A549 (cell line): ENCODE data around the gene DNAH17. TPM values are rescaled to one million over a fixed set of nuclear protein-coding genes. Genes with fewer than 3 reads are reported as not detected.

Source experiments
- ATAC-seq, 2 experiments: fragments of 200-7000 bp in 1 of 2; fragments of >200 bp in 1 of 2; cut with Nextera tagmentation in 1 of 2; cut with Tn5 transposase in 1 of 2; 3 replicates each; pipeline versions ENCODE4 v1.8.0 to v1.9.1; 2018 to 2020; ENCODE audit warnings: mild to moderate bottlenecking in 1 of 2, moderate library complexity in 1 of 2
- CTCF ChIA-PET: fragments of 300-600 bp; sonication (Branson Sonifier 250); formaldehyde crosslinking; extraction: SDS; loops from one replicate; lab custom pipeline; 2021; ENCODE audit warnings: antibody characterized with exemption, inconsistent platforms; lab: Yijun Ruan, JAX
- POLR2A ChIA-PET: fragments of 350-600 bp; formaldehyde crosslinking; extraction: SDS; loops from one replicate; lab custom pipeline; 2021; ENCODE audit warnings: antibody characterized with exemption, inconsistent platforms; lab: Yijun Ruan, JAX
- DNase-seq, 2 experiments: peaks; one replicate each; pipeline versions ENCODE4 v3.0.0 to v3.0.0-alpha.2; 2011 to 2016; ENCODE audit warnings: low read depth in 1 of 2, low spot score in 1 of 2
- FAIRE-seq: peaks from 2 replicates; lab custom pipeline; 2011; peaks lifted over from hg19 to GRCh38; lab: Jason Lieb, UNC
- H3K27ac ChIP-seq, 2 experiments: fragments of >200 bp; sonication (Bioruptor Twin); formaldehyde crosslinking; 3 replicates each; pipeline ENCODE4 v1.5.1; 2016 to 2017
- H3K4me1 ChIP-seq: fragments of >200 bp; sonication (Bioruptor Twin); formaldehyde crosslinking; 3 replicates; pipeline ENCODE4 v1.6.1; 2016
- H3K4me2 ChIP-seq: fragments of >200 bp; sonication (Bioruptor Twin); formaldehyde crosslinking; 3 replicates; pipeline ENCODE4 v1.6.1; 2016
- H3K4me3 ChIP-seq: fragments of >200 bp; sonication (Bioruptor Twin); formaldehyde crosslinking; 3 replicates; pipeline ENCODE4 v1.5.1; 2016
- H3K9me3 ChIP-seq: fragments of >200 bp; sonication (Bioruptor Twin); formaldehyde crosslinking; 3 replicates; pipeline ENCODE4 v1.6.1; 2016
- ATOH8 ChIP-seq: fragments of 250-450 bp; sonication (Bioruptor Pico); IDR thresholded peaks from 2 replicates; pipeline ENCODE4 v1.5.0; 2020; ENCODE audit warnings: low read depth, mild to moderate bottlenecking, moderate library complexity
- BCL3 ChIP-seq: fragments of >200 bp; sonication (Bioruptor Twin); formaldehyde crosslinking; IDR thresholded peaks from 3 replicates; pipeline ENCODE4 v1.6.1; 2016
- BHLHE40 ChIP-seq: IDR thresholded peaks from 2 replicates; pipeline ENCODE4 v1.6.1; 2012; ENCODE audit warnings: low read depth, low read length, inconsistent platforms
- CTCF ChIP-seq: fragments of >200 bp; sonication (Bioruptor Twin); formaldehyde crosslinking; IDR thresholded peaks from 3 replicates; pipeline ENCODE4 v1.5.1; 2016
- EHF ChIP-seq: fragments of 250-450 bp; sonication (Bioruptor Pico); IDR thresholded peaks from 2 replicates; pipeline ENCODE4 v1.5.0; 2020; ENCODE audit warnings: mild to moderate bottlenecking
- EHMT2 ChIP-seq: fragments of 200-600 bp; sonication (generic); IDR thresholded peaks from 2 replicates; pipeline ENCODE4 v1.6.1; 2016; ENCODE audit warnings: antibody characterized with exemption, low read depth, mild to moderate bottlenecking, moderate library complexity
- ELK1 ChIP-seq: fragments of 150-350 bp; IDR thresholded peaks from 2 replicates; pipeline ENCODE4 v1.6.1; 2014; ENCODE audit warnings: low read depth, mild to moderate bottlenecking, low read length
- EP300 ChIP-seq, 2 experiments: fragments of >200 bp; sonication (Bioruptor Twin); formaldehyde crosslinking; IDR thresholded peaks; 2 replicates in 1 of 2; 3 replicates in 1 of 2; pipeline ENCODE4 v1.6.1; 2016 to 2017
- FOSL2 ChIP-seq, 2 experiments: fragments of 450-650 bp in 1 of 2; fragments of >200 bp in 1 of 2; sonication (Bioruptor Twin) in 1 of 2; formaldehyde crosslinking; IDR thresholded peaks; 2 replicates each; pipeline versions ENCODE4 v1.5.0 to v1.6.1; 2016 to 2020; ENCODE audit warnings: mild to moderate bottlenecking in 1 of 2, moderate library complexity in 1 of 2
- FOXS1 ChIP-seq: fragments of 250-450 bp; sonication (Bioruptor Pico); IDR thresholded peaks from 2 replicates; pipeline ENCODE4 v1.5.0; 2020; ENCODE audit warnings: mild to moderate bottlenecking, moderate library complexity
- HDAC2 ChIP-seq: fragments of 200-600 bp; sonication (generic); IDR thresholded peaks from 2 replicates; pipeline ENCODE4 v1.6.1; 2016
- HOXB5 ChIP-seq: fragments of 250-450 bp; sonication (Bioruptor Pico); IDR thresholded peaks from 2 replicates; pipeline ENCODE4 v1.5.0; 2020; ENCODE audit warnings: mild to moderate bottlenecking, moderate library complexity
- JUNB ChIP-seq: fragments of >200 bp; sonication (Bioruptor Twin); formaldehyde crosslinking; IDR thresholded peaks from 2 replicates; pipeline ENCODE4 v1.6.1; 2016
- MAFK ChIP-seq: fragments of 450-650 bp; IDR thresholded peaks from 2 replicates; pipeline ENCODE4 v1.6.1; 2014; ENCODE audit not compliant: partially characterized antibody
- MAZ ChIP-seq: fragments of 150-350 bp; IDR thresholded peaks from 2 replicates; pipeline ENCODE4 v1.6.1; 2014; ENCODE audit warnings: antibody characterized with exemption, low read depth, low read length, borderline replicate concordance
- MYC ChIP-seq: IDR thresholded peaks from 2 replicates; pipeline ENCODE4 v1.6.1; 2012; ENCODE audit warnings: mild to moderate bottlenecking, inconsistent platforms, low read length, improper control_type of control experiment, borderline replicate concordance
- NPAS2 ChIP-seq: fragments of 250-450 bp; sonication (Bioruptor Pico); IDR thresholded peaks from 2 replicates; pipeline ENCODE4 v1.8.0; 2022; ENCODE audit warnings: mild to moderate bottlenecking, moderate library complexity, borderline replicate concordance
- PBX3 ChIP-seq: IDR thresholded peaks from 2 replicates; pipeline ENCODE4 v1.6.1; 2012
- PHF8 ChIP-seq: fragments of 200-600 bp; sonication (generic); IDR thresholded peaks from 2 replicates; pipeline ENCODE4 v1.6.1; 2016; ENCODE audit warnings: low read depth, mild to moderate bottlenecking, antibody characterized with exemption, moderate library complexity, borderline replicate concordance
- POLR2AphosphoS2 ChIP-seq: conservative IDR thresholded peaks from 2 replicates; pipeline ENCODE4 v1.6.1; 2012; ENCODE audit warnings: low read length, improper control_type of control experiment, inconsistent platforms
- RAD21 ChIP-seq, 2 experiments: fragments of >200 bp in 1 of 2; sonication (Bioruptor Twin) in 1 of 2; formaldehyde crosslinking in 1 of 2; IDR thresholded peaks in 1 of 2; conservative IDR thresholded peaks in 1 of 2; 2 replicates in 1 of 2; 3 replicates in 1 of 2; pipeline ENCODE4 v1.6.1; 2012 to 2018; ENCODE audit warnings: inconsistent platforms in 1 of 2
- REST ChIP-seq: fragments of 200-600 bp; sonication (generic); IDR thresholded peaks from 2 replicates; pipeline ENCODE4 v1.6.1; 2016; ENCODE audit warnings: antibody characterized with exemption, mild to moderate bottlenecking, moderate library complexity
- SREBF2 ChIP-seq: fragments of 450-650 bp; IDR thresholded peaks from 2 replicates; pipeline ENCODE4 v1.6.1; 2014; ENCODE audit warnings: mild to moderate bottlenecking, moderate library complexity
- TP53 ChIP-seq: fragments of 250-450 bp; sonication (Bioruptor Pico); IDR thresholded peaks from 2 replicates; pipeline ENCODE4 v1.5.0; 2021; ENCODE audit warnings: mild to moderate bottlenecking, moderate library complexity
- ZFP36 ChIP-seq: fragments of 450-650 bp; IDR thresholded peaks from 2 replicates; pipeline ENCODE4 v1.6.1; 2014; ENCODE audit warnings: borderline replicate concordance; ENCODE audit not compliant: partially characterized antibody
- WGBS: methylation state at CpG from one replicate; pipeline ENCODE4 v1.1.6; 2017; ENCODE audit errors: missing lambda C conversion rate; 5-methylcytosine and 5-hydroxymethylcytosine counted together
- polyA plus RNA-seq, 4 experiments: library from polyadenylated mRNA; depleted of rRNA in 3 of 4; stranded (reverse); fragments of >200 nt; fragmentation: RNase III in 1 of 4; extraction: RNeasy Plus Mini Kit Qiagen cat#74134 plus additional on column Dnase treatment in 1 of 4; gene quantifications; 2 replicates in 3 of 4; 3 replicates in 1 of 4; pipeline ENCODE4 v1.2.3, GENCODE V29; 2011 to 2017

DNAH17 gene
- polyA plus RNA-seq, 2 of the 4 experiments (the other 2 are of a cell fraction) = 0.21 to 0.26 TPM

GRCh38 chr17:78418326-78419026, 158.7 kb downstream of the DNAH17 start:
- ChIA-PET CTCF (interaction anchor here (0.6 to 12.8 kb wide), 12 partner anchors 10 to 563 kb away, joined by 3 to 388 read pairs (median 4); partner anchors contain the start of gene SOCS3), POLR2A (no interaction called here)
- Histone ChIP-seq H3K4me3 (no peak overlapping the region), H3K27ac (no peak overlapping the region), H3K4me2 (no peak overlapping the region), H3K9me3 (no peaks in the 10 kb centered on the region), H3K4me1 (peaks cover 38% of the 10 kb centered on the region)
- DNase-seq = no peak
- FAIRE-seq = peak; percentile 32
- ATAC-seq = no peak
- TF ChIP-seq EHF (no peak), MYC (no peak), MAFK (no peak), BHLHE40 (no peak), PHF8 (no peak), MAZ (no peak), BCL3 (no peak), ZFP36 (no peak), ATOH8 (CRISPR knock-in tag) (no peak), HDAC2 (no peak), EP300 (IDR thresholded peaks at IDR 0.05) (no peak), SREBF2 (no peak), HOXB5 (CRISPR knock-in tag) (no peak), NPAS2 (CRISPR knock-in tag) (no peak), ELK1 (no peak)
- WGBS = 71% methylated on average over 12 of the region's 12 CpGs

GRCh38 chr17:78417531-78417909, 159.7 kb downstream of the DNAH17 start:
- no peaks in the 10 kb centered on the region for H3K9me3 ChIP-seq
- H3K4me2 ChIP-seq = no peak overlapping the region
- no peak overlapping the region for H3K27ac ChIP-seq
- no peak for DNase-seq
- TF ChIP-seq FOXS1 (no peak), TP53 (no peak), EHMT2 (no peak), RAD21 (conservative IDR thresholded peaks at IDR 0.05 in 1 of 2, IDR thresholded peaks at IDR 0.05 in 1 of 2) (no peak), FOSL2 (IDR thresholded peaks at IDR 0.05) (no peak), FOSL2 (CRISPR knock-in tag; IDR thresholded peaks at IDR 0.05) (no peak), PBX3 (no peak), REST (no peak), JUNB (no peak), ATOH8 (CRISPR knock-in tag) (no peak), CTCF (no peak), POLR2AphosphoS2 (no peak)
- TF ChIP-seq, all 56 proteins: peak for 0
- FAIRE-seq (no peak), ATAC-seq (no peak)
- 97% methylated on average over 13 of the region's 13 CpGs for WGBS
- H3K4me3 ChIP-seq = no peak overlapping the region
- CTCF ChIA-PET = interaction anchor here (0.6 to 12.8 kb wide), 11 partner anchors 11 to 564 kb away, joined by 3 to 388 read pairs (median 4); partner anchors contain the start of gene SOCS3
- POLR2A ChIA-PET = no interaction called here
- H3K4me1 ChIP-seq = peaks cover 32% of the 10 kb centered on the region
